NCI-H748 treated with DMSO at 0.1 percent for 48 hours (cell line): ENCODE measurements around the gene CEP135.
"Not testable (repeated sequence)": the region's sequence is repeated elsewhere in the genome, so short reads cannot be mapped to it uniquely, and the experiment has no call there.

Experiments
- DNase-seq: peaks from one replicate; lab custom pipeline; 2025; lab: John Stamatoyannopoulos, UW

Gene CEP135

DNA sequence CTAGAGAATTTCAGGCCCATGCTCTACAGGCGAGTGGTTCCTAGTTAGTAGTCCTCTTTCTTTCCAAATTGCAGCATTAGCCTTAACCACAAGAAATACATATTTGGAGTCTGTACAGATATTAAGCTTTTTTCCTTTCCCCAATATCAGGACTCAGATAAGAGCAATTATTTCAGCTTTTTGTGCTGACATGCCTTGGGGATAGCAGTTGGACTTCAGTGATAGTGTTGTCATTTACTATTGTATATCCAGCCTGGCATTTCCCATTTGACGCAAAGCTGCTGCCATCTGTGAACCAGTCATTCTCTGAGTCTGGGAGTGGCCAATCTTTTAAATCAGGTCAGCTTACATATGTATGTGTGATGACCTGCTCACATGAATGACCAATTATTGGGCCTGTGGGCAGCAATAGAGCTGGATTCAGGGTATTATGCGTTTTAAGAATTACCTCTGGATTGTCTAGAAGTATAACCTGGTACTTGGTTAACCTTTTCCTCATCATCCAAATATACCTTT lies 6.8 kb upstream of the CEP135 start:
- DNase-seq: no peak

- no peak for DNase-seq
Observed at GRCh38 chr4:55947254-55947882, 1.4 kb upstream of the CEP135 start.

- peak; percentile 45 for DNase-seq
Observed at GRCh38 chr4:55947912-55948725, 626 bp upstream of the CEP135 start.

GRCh38 chr4:55949482-55949802 lies 697 bp downstream of the CEP135 start:
- no peak for DNase-seq

DNA sequence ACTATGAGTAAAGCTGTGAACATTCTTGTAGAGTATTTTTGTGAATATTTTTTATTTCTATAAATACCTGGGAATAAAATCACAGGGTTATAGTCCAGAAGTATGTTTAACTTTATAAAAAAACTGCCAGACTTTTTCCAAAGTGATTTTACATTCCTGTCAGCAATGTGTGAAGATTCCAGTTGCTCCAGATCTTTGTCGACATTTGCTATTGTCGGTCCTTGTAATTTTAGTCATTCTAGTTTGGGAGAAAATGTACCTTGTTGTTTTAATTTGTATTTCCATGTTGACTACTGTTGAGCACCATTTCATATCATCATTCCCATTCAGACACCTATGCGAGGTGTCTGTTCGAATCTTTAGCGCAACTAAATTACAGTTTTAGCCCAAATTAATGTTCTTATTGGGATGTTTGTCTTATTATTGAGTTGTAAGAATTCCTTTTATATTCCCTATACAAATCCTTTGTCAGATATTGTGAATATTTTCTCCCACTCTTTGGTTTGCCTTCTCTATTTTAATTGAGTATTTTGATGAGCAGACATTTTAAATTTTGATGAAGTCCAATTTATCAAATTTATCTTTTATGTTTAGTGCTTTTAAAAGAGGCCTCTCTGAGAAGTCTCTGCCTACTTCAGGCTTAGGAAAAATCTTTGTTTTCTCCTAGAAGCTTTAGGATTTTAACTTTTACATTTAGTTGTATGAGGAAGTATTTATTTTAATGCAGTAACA lies 2.6 kb downstream of the CEP135 start:
- no peak for DNase-seq

DNA sequence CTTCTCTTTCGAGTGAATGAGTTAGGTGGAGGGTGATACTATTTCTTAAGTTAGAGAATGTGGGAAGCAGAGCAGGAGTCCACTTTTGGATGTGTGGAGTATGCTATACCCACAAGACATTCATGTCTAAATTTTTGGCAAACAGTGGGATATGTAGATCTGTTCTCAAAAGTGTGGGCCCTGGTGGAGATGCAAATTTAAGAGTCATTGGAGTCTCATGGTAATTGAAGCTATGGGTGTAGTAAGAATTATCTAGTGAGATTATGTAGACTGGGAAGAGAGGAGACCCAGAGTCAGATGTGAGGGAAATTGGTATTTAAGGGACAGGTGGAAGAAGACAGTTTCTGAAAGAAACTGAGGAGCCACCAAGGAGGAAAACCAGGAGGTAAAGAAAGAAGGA lies 7.0 kb downstream of the CEP135 start:
- DNase-seq: no peak

DNA sequence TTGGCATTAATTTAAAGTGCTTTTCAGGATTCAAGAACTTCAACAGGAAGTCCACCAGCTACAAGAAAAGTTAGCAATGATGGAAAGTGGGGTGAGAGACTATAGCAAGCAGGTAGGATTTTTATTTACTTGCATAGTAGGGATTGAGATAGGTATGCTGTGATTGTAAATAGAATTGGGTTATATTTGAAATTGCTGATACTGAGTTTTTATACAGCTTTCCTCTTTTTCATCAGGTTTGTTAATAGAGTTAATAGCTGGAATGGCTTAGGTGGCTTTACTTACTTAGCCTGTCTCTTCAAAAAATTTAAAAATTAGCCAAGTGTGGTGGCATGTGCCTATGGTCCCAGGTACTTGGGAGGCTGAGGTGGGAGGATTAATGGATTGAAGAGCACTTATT lies 10.9 kb downstream of the CEP135 start:
- DNase-seq: no peak

DNA sequence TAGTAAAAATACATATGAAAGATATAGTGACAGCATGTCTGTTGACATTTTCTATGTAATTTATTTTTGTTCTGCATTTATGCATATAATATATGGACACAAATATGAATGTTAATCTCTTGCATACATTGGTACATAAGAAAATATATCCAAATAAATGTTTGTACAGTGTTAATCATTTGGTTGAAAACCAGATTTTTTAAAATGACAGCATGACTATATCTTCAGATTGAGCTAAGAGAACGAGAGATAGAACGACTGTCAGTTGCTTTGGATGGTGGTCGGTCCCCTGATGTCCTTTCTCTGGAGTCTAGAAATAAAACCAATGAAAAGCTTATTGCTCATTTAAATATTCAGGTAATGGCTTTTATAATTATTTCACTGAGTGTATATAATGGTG lies 15.3 kb downstream of the CEP135 start:
- DNase-seq: no peak

GRCh38 chr4:55965585-55965984 lies 16.8 kb downstream of the CEP135 start:
- DNase-seq: no peak

GRCh38 chr4:55966324-55966723 lies 17.6 kb downstream of the CEP135 start:
- DNase-seq: not testable (repeated sequence)

GRCh38 chr4:55967376-55967775 lies 18.6 kb downstream of the CEP135 start:
- no peak for DNase-seq

GRCh38 chr4:55973650-55974049 lies 24.9 kb downstream of the CEP135 start:
- no peak for DNase-seq

- DNase-seq: no peak
Observed at GRCh38 chr4:55977811-55978210, 29.1 kb downstream of the CEP135 start.

DNA sequence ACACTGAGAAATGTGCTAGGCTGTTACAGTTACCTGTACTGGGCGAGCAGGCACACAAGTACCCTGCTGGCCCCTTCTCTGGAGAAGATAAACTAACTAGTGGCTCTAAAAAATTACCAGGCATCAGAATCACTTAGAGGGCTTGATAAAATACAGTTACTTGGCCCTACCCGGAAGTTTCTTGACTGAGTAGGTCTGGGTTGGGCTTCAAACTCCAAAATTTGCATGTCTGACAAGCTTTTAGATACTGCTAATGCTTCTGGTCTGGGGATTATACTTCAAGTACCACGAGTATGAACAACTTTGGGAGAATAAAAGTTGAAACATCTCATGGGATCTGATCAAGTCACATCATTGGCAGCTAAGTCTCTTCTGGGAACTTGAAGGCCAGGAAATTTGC lies 30.8 kb downstream of the CEP135 start:
- DNase-seq: no peak

GRCh38 chr4:55980725-55981124 lies 32.0 kb downstream of the CEP135 start:
- DNase-seq: no peak

GRCh38 chr4:55982976-55983375 lies 34.2 kb downstream of the CEP135 start:
- DNase-seq: no peak

- no peak for DNase-seq
Observed at GRCh38 chr4:55989766-55990165, 41.0 kb downstream of the CEP135 start.

- no peak for DNase-seq
Observed at GRCh38 chr4:55993994-55994663, 45.4 kb downstream of the CEP135 start.

DNA sequence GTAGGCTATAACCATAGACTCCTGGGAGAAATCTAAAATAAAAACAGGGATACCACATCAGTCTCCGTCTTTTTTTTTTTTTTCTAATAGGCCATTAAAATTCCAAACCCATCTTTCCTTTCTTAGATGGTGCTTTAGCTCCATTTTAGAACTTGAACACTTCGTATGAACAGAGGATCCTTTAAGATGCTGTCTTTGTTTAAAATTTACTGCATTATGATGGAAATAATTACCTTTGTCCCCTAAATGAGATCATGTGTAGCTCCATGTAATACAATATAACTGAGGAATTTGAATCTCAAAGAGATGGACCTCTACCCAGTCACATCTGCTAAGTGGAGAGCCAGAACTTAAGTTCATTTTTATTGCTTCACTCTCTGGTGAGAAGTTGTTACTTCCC lies 47.9 kb downstream of the CEP135 start:
- DNase-seq: no peak

DNA sequence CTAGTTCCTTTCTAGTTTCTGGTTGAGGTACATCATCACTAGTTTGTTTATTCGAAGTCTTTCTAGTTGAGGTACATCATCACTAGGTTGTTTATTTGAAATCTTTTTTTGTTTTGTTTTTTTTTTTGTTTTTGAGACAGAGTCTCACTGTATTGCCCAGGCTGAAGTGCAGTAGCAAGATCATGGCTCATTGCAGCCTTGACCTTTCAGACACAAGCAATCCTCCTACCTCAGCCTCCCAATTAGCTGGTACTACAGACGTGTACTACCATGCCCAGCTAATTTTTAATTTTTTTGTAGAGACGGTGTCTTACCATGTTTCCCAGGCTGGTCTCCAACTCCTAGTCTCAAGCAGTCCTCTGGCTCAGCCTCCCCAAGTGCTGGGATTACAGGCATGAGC lies 54.9 kb downstream of the CEP135 start:
- no peak for DNase-seq

- no peak for DNase-seq
Observed at GRCh38 chr4:56004235-56004634, 55.5 kb downstream of the CEP135 start.

GRCh38 chr4:56007154-56007553 lies 58.4 kb downstream of the CEP135 start:
- no peak for DNase-seq
